ENCODE results near the gene DUSP7. TPM values are rescaled to one million over a fixed set of nuclear protein-coding genes. Genes with fewer than 3 reads are reported as not detected.

Gene DUSP7
- total and polyA plus RNA-seq, 2 donors (not counting 3 experiments of a cell fraction or from before 2014, with no cell fraction given): 29.2 to 37.7 TPM

- Histone ChIP-seq H3K27ac (ENCODE audit: insufficient read depth, low read depth, low read length) (no peak overlapping the region), H3K79me2 (ENCODE audit: control insufficient read depth, insufficient read depth, low read length) (no peaks in the 10 kb centered on the region), H4K20me1 (replicated peaks; ENCODE audit: control insufficient read depth, extremely low read depth, insufficient read depth, low read length) (no peaks in the 10 kb centered on the region), H3K27me3 (ENCODE audit: control insufficient read depth in 2 of 2, insufficient read depth in 2 of 2, low read length in 2 of 2) (no peaks in the 10 kb centered on the region), H3K9me3 (replicated peaks; ENCODE audit: control insufficient read depth, insufficient read depth, low read length) (no peaks in the 10 kb centered on the region), H2AFZ (ENCODE audit: low read depth, low read length) (peak overlapping the region; percentile 60), H3K4me3 (replicated peaks in 1 of 3; ENCODE audit: insufficient read depth in 1 of 3, low read depth in 1 of 3, low read length in 3 of 3) (no peak overlapping the region), H3K4me1 (ENCODE audit: control insufficient read depth, extremely low read depth, insufficient read depth, low read length) (peaks cover 3% of the 10 kb centered on the region), H3K9ac (replicated peaks; ENCODE audit: extremely low read depth, insufficient read depth, low read length) (no peak overlapping the region), H3K4me2 (ENCODE audit: insufficient read depth, low read length) (no peak overlapping the region), H3K9me1 (replicated peaks; ENCODE audit: control insufficient read depth, extremely low read depth, insufficient read depth, low read length) (no peaks in the 10 kb centered on the region), H3K36me3 (ENCODE audit: control insufficient read depth in 2 of 2, extremely low read depth in 1 of 2, insufficient read depth in 2 of 2, low read length in 2 of 2) (no peaks in the 10 kb centered on the region)
- FAIRE-seq: no peak
- POLR2A ChIA-PET: no interaction called here
- dilution Hi-C loops (cut with MboI; ENCODE audit: extremely low pct_ligation_motif_present, low sequenced_read_pairs) (no loop called here), intact Hi-C loops (cut with micrococcal nuclease) (no loop called here)
- no peak for DNase-seq (ENCODE audit: low read depth, low spot score)
- CTCF ChIA-PET: interaction anchor here (1.8 kb wide), 1 partner anchor 86 kb away, joined by 4 read pairs; no protein-coding TSS in a partner anchor
- TF ChIP-seq JUN (IDR thresholded peaks at IDR 0.05; ENCODE audit: borderline replicate concordance, insufficient read depth, insufficient read length, low read depth) (no peak), FOS (IDR thresholded peaks at IDR 0.05; ENCODE audit: borderline replicate concordance, insufficient read depth, low read length) (no peak), MYC (IDR thresholded peaks at IDR 0.05; ENCODE audit: low read depth, low read length) (no peak), POLR2AphosphoS5 (IDR thresholded peaks at IDR 0.05; ENCODE audit: insufficient read depth, low read depth, low read length) (no peak), MAX (IDR thresholded peaks at IDR 0.05; ENCODE audit: insufficient read depth, insufficient read length) (no peak), POLR2A (IDR thresholded peaks at IDR 0.05; ENCODE audit: low read depth, low read length) (no peak), CTCF (IDR thresholded peaks at IDR 0.05; ENCODE audit: extremely low read depth in 1 of 2, insufficient read depth in 1 of 2, low read depth in 1 of 2, low read length in 2 of 2) (no peak), EZH2 (IDR thresholded peaks at IDR 0.05; ENCODE audit: borderline replicate concordance, low read depth, low read length, severe bottlenecking) (no peak), GATA2 (IDR thresholded peaks at IDR 0.05; ENCODE audit: insufficient read depth, insufficient read length, low read depth, low read length) (no peak)
- BruUV-seq (replicated peaks): no TSS peak
These were observed 33.1 kb downstream of the DUSP7 start for GRCh38 chr3:52023101-52023770.
